Keratinocyte (primary cell): ENCODE results near the gene TNRC6A. TPM values are rescaled to one million over a fixed set of nuclear protein-coding genes. Genes with fewer than 3 reads are reported as not detected.
"Not testable (repeated sequence)": the region's sequence is repeated elsewhere in the genome, so short reads cannot be mapped to it uniquely, and the experiment has no call there.

Experiments
- DNase-seq: peaks from one replicate; pipeline ENCODE4 v3.0.0-alpha.2; 2011; ENCODE audit warnings: low read depth, missing footprints, low spot score
- FAIRE-seq: peaks from 2 replicates; lab custom pipeline; 2011; peaks lifted over from hg19 to GRCh38; lab: Jason Lieb, UNC
- H2AFZ ChIP-seq: 2 replicates; pipeline ENCODE4 v1.6.0; 2012; ENCODE audit warnings: low read length, control low read depth, inconsistent platforms; ENCODE audit not compliant: control insufficient read depth
- H3K27ac ChIP-seq: 2 replicates; pipeline ENCODE4 v1.5.1; 2011; ENCODE audit warnings: low read length; ENCODE audit not compliant: control insufficient read depth, insufficient read depth
- H3K27me3 ChIP-seq: 3 replicates; pipeline ENCODE4 v1.6.0; 2011; ENCODE audit warnings: low read length; ENCODE audit not compliant: control insufficient read depth, insufficient read depth; ENCODE audit errors: extremely low read depth
- H3K36me3 ChIP-seq, 2 experiments: 2 replicates in 1 of 2; 3 replicates in 1 of 2; pipeline ENCODE4 v1.5.1; 2011; ENCODE audit warnings: low read length in 2 of 2, mild to moderate bottlenecking in 1 of 2; ENCODE audit not compliant: control insufficient read depth in 2 of 2, insufficient read depth in 2 of 2; ENCODE audit errors: extremely low read depth in 1 of 2
- H3K4me1 ChIP-seq: 3 replicates; pipeline ENCODE4 v1.5.1; 2011; ENCODE audit warnings: low read length; ENCODE audit not compliant: control insufficient read depth, insufficient read depth; ENCODE audit errors: extremely low read depth
- H3K4me2 ChIP-seq: 3 replicates; pipeline ENCODE4 v1.6.0; 2011; ENCODE audit warnings: low read depth, low read length; ENCODE audit not compliant: control insufficient read depth, insufficient read depth; ENCODE audit errors: extremely low read depth
- H3K4me3 ChIP-seq, 3 experiments: fragments of 200-600 bp in 1 of 3; sonication (generic) in 1 of 3; 2 replicates in 2 of 3; 3 replicates in 1 of 3; pipeline ENCODE4 v1.5.1; 2011 to 2016; ENCODE audit warnings: low read length in 3 of 3, mild to moderate bottlenecking in 3 of 3, control low read depth in 2 of 3, inconsistent platforms in 1 of 3, low read depth in 1 of 3, mixed read lengths in 1 of 3, mixed run types in 1 of 3, moderate library complexity in 1 of 3; ENCODE audit not compliant: control insufficient read depth in 2 of 3, insufficient read depth in 2 of 3; ENCODE audit errors: extremely low read depth in 1 of 3
- H3K79me2 ChIP-seq: 2 replicates; pipeline ENCODE4 v1.6.0; 2012; ENCODE audit warnings: low read length; ENCODE audit not compliant: control insufficient read depth, insufficient read depth
- H3K9ac ChIP-seq: 3 replicates; pipeline ENCODE4 v1.6.0; 2011; ENCODE audit warnings: low read length; ENCODE audit not compliant: control insufficient read depth, insufficient read depth; ENCODE audit errors: extremely low read depth
- H3K9me1 ChIP-seq: 3 replicates; pipeline ENCODE4 v1.6.0; 2011; ENCODE audit warnings: low read length; ENCODE audit not compliant: control insufficient read depth, insufficient read depth; ENCODE audit errors: extremely low read depth
- H3K9me3 ChIP-seq: 2 replicates; pipeline ENCODE4 v1.5.1; 2012; ENCODE audit warnings: low read depth, low read length; ENCODE audit not compliant: control insufficient read depth
- H4K20me1 ChIP-seq: 3 replicates; pipeline ENCODE4 v1.6.0; 2011; ENCODE audit warnings: low read length; ENCODE audit not compliant: control insufficient read depth, insufficient read depth; ENCODE audit errors: extremely low read depth
- CTCF ChIP-seq, 3 experiments: IDR thresholded peaks in 1 of 3; conservative IDR thresholded peaks in 1 of 3; optimal IDR thresholded peaks in 1 of 3; 2 replicates in 2 of 3; 3 replicates in 1 of 3; pipeline versions ENCODE3 to v1.5.1; 2011; ENCODE audit warnings: low read length in 3 of 3, mild to moderate bottlenecking in 3 of 3, moderate library complexity in 2 of 3, control low read depth in 1 of 3, inconsistent platforms in 1 of 3; ENCODE audit not compliant: insufficient read depth in 2 of 3; ENCODE audit errors: extremely low read depth in 1 of 3
- EZH2 ChIP-seq: IDR thresholded peaks from one replicate; pipeline ENCODE4 v1.6.1; 2012; ENCODE audit warnings: inconsistent platforms, mild to moderate bottlenecking, low read length, moderate library complexity
- dilution Hi-C: fragments of 300-500 bp; cut with MboI; formaldehyde crosslinking; loops from one replicate; pipeline ENCODE4 v1.7.0; 2020; ENCODE audit warnings: low sequenced_read_pairs; ENCODE audit not compliant: extremely low pct_ligation_motif_present
- polyA plus RNA-seq, 5 experiments: library from polyadenylated mRNA; depleted of rRNA in 3 of 5; stranded (reverse) in 3 of 5; stranded (forward) in 1 of 5; unstranded in 1 of 5; fragments of >200 nt; gene quantifications; 1 replicate in 1 of 5; 2 replicates in 3 of 5; 3 replicates in 1 of 5; pipeline versions ENCODE4 v1.2.1 to v1.2.3, GENCODE V29; 2011 to 2012; ENCODE audit warnings: missing spikeins in 2 of 5, low read depth in 1 of 5, low replicate concordance in 1 of 5

The TNRC6A gene
- polyA plus RNA-seq, 1 donor (not counting 4 experiments of a cell fraction or from before 2014, with no cell fraction given) = 23.3 TPM

GRCh38 chr16:24748242-24748641, 18.8 kb downstream of the TNRC6A start:
- no peaks in the 10 kb centered on the region for H3K27me3 ChIP-seq
- H3K9me3 ChIP-seq = no peaks in the 10 kb centered on the region
- peak overlapping the region; percentile 57 for H3K27ac ChIP-seq
- no peak overlapping the region for H2AFZ ChIP-seq
- no peak for DNase-seq
- peaks cover 17% of the 10 kb centered on the region for H4K20me1 ChIP-seq
- peak overlapping the region; percentile 7 for H3K4me2 ChIP-seq
- H3K9me1 ChIP-seq = no peaks in the 10 kb centered on the region
- H3K9ac ChIP-seq = no peak overlapping the region
- H3K79me2 ChIP-seq = peaks cover 89% of the 10 kb centered on the region
- peaks cover 27% of the 10 kb centered on the region for H3K4me1 ChIP-seq
- dilution Hi-C loops = no loop called here
- H3K36me3 ChIP-seq = peaks cover 2 to 3% of the 10 kb centered on the region in 2 experiments
- TF ChIP-seq CTCF (optimal IDR thresholded peaks at IDR 0.05 in 1 of 3, IDR thresholded peaks at IDR 0.05 in 1 of 3, conservative IDR thresholded peaks at IDR 0.05 in 1 of 3; ENCODE audit: extremely low read depth in 1 of 3, insufficient read depth in 2 of 3, low read length in 3 of 3) (no peak), EZH2 (no peak)
- no peak overlapping the region for H3K4me3 ChIP-seq
- peak; percentile 97 for FAIRE-seq

GRCh38 chr16:24749310-24749709, 19.9 kb downstream of the TNRC6A start:
- H3K4me2 ChIP-seq = no peak overlapping the region
- H2AFZ ChIP-seq = no peak overlapping the region
- H3K27ac ChIP-seq = no peak overlapping the region
- H3K36me3 ChIP-seq = peaks cover 2 to 3% of the 10 kb centered on the region in 2 experiments
- FAIRE-seq = no peak
- dilution Hi-C loops = no loop called here
- H3K4me3 ChIP-seq = no peak overlapping the region
- no peak for TF ChIP-seq EZH2
- TF ChIP-seq CTCF (optimal IDR thresholded peaks at IDR 0.05 in 1 of 3, IDR thresholded peaks at IDR 0.05 in 1 of 3, conservative IDR thresholded peaks at IDR 0.05 in 1 of 3; ENCODE audit: extremely low read depth in 1 of 3, insufficient read depth in 2 of 3, low read length in 3 of 3) = no peak
- DNase-seq = no peak
- no peaks in the 10 kb centered on the region for H3K9me3 ChIP-seq
- H3K9ac ChIP-seq = no peak overlapping the region
- peaks cover 29% of the 10 kb centered on the region for H3K4me1 ChIP-seq
- H3K79me2 ChIP-seq = peaks cover 80% of the 10 kb centered on the region
- no peaks in the 10 kb centered on the region for H3K27me3 ChIP-seq
- H3K9me1 ChIP-seq = no peaks in the 10 kb centered on the region
- peaks cover 17% of the 10 kb centered on the region for H4K20me1 ChIP-seq

DNA sequence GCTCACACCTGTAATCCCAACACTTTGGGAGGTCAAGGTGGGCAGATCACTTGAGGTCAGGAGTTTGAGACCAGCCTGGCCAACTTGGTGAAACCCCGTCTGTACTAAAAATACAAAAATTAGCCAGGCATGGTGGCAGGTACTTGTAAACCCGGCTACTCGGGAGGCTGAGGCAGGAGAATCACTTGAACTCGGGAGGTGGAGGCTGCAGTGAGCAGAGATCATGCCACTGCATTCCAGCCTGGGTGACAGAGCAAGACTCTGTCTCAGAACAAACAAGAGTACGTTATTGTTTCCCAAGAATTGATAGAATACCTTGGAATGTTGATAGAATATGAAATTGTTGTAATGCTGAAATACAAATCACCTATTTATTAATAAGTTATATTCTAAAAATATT, 20.4 kb downstream of the TNRC6A start:
- DNase-seq, H3K4me2 ChIP-seq, H3K36me3 ChIP-seq, H3K9me1 ChIP-seq, H2AFZ ChIP-seq, FAIRE-seq, H3K27me3 ChIP-seq, H3K27ac ChIP-seq, dilution Hi-C loops, H3K9ac ChIP-seq, H3K9me3 ChIP-seq, H3K4me3 ChIP-seq: not testable (repeated sequence)
- H3K79me2 ChIP-seq = peaks cover 81% of the 10 kb centered on the region
- H4K20me1 ChIP-seq = peaks cover 17% of the 10 kb centered on the region
- H3K4me1 ChIP-seq = peaks cover 29% of the 10 kb centered on the region
